Fibroblast of skin of abdomen (primary cell): ENCODE data around the gene RFX7.

ENCODE experiments used
- DNase-seq: peaks from one replicate; pipeline ENCODE4 v3.0.0-alpha.2; 2013

RFX7 gene

GRCh38 chr15:56102441-56102840 lies 141.2 kb downstream of the RFX7 start:
- DNase-seq, result no peak

- DNase-seq, result no peak
Observed at GRCh38 chr15:56099311-56099710, 144.4 kb downstream of the RFX7 start.

- no peak for DNase-seq
Observed at GRCh38 chr15:56098195-56098863, 145.3 kb downstream of the RFX7 start.

GRCh38 chr15:56095406-56095805 lies 148.3 kb downstream of the RFX7 start:
- DNase-seq, result no peak

- DNase-seq, result no peak
Observed at GRCh38 chr15:56094171-56094570, 149.5 kb downstream of the RFX7 start.

GRCh38 chr15:56088389-56088788 lies 155.3 kb downstream of the RFX7 start:
- no peak for DNase-seq

- DNase-seq, result no peak
Observed at GRCh38 chr15:56086566-56086965, 157.1 kb downstream of the RFX7 start.

- DNase-seq, result no peak
Observed at GRCh38 chr15:56082263-56082761, 161.4 kb downstream of the RFX7 start.

GRCh38 chr15:56077081-56077480 lies 166.6 kb downstream of the RFX7 start:
- no peak for DNase-seq

- DNase-seq, result no peak
Observed at GRCh38 chr15:56076640-56077039, 167.0 kb downstream of the RFX7 start.

GRCh38 chr15:56074481-56075265 lies 169.0 kb downstream of the RFX7 start:
- DNase-seq, result no peak

GRCh38 chr15:56064152-56064551 lies 179.5 kb downstream of the RFX7 start:
- DNase-seq, result no peak

- DNase-seq, result no peak
Observed at GRCh38 chr15:56059716-56060115, 184.0 kb downstream of the RFX7 start.

GRCh38 chr15:56058986-56059385 lies 184.7 kb downstream of the RFX7 start:
- no peak for DNase-seq

GRCh38 chr15:56056626-56057025 lies 187.1 kb downstream of the RFX7 start:
- DNase-seq, result no peak

- DNase-seq, result no peak
Observed at GRCh38 chr15:56053046-56053400, 190.7 kb downstream of the RFX7 start.

GRCh38 chr15:56052395-56053045 lies 191.2 kb downstream of the RFX7 start:
- peak; percentile 59 for DNase-seq

- no peak for DNase-seq
Observed at GRCh38 chr15:56051676-56052075, 192.0 kb downstream of the RFX7 start.

GRCh38 chr15:56049577-56049976 lies 194.1 kb downstream of the RFX7 start:
- no peak for DNase-seq

GRCh38 chr15:56047354-56047753 lies 196.3 kb downstream of the RFX7 start:
- DNase-seq, result no peak

GRCh38 chr15:56045068-56045748 lies 198.5 kb downstream of the RFX7 start:
- DNase-seq, result peak; percentile 51

GRCh38 chr15:56042982-56043980 lies 200.4 kb downstream of the RFX7 start:
- no peak for DNase-seq
